HG03575 (cell line): Measurements from ENCODE around the gene SHC4.
A peak's percentile ranks its signal among the peaks of the same experiment; 100 is the strongest.
"Not testable (repeated sequence)": the region's sequence is repeated elsewhere in the genome, so short reads cannot be mapped to it uniquely, and the experiment has no call there.

Experiments
- ATAC-seq: cut with Tn5 transposase; IDR thresholded peaks from one replicate; pipeline ENCODE4 v1.9.1; 2021; ENCODE audit not compliant: unreplicated experiment, insufficient number of reproducible peaks, low FRiP score; ENCODE audit errors: extremely low read depth

Gene SHC4

DNA sequence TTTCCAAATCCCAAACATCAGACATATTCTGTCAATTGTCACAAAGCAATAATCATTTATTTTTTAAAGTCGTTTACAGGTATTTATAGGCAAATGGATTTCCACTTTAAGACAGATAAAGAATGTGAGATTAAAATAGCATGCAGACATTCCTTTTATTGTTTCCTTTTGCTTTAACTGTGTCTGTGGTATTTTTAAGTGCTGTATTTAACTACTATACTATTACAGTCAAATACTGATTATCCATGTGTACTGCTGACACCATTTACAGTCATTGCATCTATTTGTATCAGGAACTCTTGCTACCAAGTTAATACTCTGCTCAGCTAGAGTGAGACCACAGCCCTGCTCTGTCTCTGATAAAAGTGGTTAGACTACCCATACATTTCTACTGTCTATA is 140.0 kb downstream of the SHC4 start:
- ATAC-seq, result no peak

DNA sequence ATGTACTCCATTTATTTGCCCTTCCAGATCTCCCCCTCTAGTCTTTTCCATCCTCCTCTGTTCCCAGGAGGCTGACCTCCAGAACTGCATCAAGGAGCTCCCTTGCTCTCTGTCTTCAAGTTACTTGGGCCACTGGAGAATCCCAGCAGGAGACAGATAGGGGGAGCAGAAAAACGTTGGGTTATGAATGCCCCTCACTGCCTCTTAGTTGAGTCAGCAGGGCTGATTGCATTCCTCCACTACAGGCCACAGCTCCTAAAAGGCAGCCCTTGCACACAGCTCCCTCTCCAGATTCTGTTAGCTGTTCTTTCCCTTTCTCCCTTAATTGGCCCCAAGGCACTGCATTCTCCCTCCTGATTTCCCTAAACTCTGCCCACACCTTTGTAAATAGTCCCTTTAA is 140.5 kb downstream of the SHC4 start:
- ATAC-seq, result no peak

DNA sequence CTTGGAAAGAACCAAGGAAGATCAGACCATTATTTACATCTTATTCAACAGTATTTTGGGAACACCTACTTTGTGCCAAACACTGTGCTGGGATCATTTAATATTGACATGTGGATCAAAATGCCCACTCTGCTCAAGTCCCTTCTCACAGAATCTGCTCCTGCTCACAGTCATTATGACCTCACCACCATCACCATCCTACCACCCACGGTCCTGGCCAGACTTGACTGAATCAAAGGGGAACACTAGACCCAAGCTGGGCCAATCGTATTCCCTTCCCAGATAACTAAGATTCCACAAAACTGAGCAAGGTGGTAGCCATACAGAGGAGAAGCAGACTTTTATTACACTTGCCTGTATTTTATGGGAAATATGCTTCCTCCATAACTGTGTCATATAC is 149.4 kb downstream of the SHC4 start:
- ATAC-seq, result no peak

DNA sequence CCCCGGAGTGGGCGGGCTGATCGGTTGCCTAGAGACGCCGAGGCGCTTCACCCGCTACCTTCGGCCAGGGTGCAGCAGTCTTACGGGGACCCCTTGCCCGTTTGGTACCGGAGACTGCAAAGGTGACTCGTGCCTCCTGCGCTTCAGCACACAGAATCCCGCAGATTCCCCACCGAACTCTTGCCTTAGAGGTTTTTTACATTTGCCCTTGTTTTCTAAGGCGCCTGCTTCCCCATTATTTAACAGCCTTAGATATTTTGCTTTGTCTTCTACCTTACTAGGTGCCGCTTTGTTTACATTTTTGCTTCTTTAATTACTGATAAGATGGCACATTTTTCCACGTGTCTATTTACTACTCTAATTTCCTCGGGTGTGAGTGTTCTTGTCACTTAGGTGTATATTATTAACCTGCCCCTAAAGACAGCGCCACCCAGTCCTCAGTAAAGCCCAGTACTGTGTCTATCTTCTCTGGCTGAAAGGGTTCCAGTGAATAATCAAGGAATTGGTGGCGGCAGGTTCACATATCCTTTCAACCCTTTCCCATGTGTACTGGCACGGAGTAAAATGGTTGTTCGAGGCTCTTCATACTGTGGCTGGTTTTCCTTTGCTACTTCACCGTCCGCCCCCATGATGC is 152.3 kb downstream of the SHC4 start:
- ATAC-seq, result no peak

DNA sequence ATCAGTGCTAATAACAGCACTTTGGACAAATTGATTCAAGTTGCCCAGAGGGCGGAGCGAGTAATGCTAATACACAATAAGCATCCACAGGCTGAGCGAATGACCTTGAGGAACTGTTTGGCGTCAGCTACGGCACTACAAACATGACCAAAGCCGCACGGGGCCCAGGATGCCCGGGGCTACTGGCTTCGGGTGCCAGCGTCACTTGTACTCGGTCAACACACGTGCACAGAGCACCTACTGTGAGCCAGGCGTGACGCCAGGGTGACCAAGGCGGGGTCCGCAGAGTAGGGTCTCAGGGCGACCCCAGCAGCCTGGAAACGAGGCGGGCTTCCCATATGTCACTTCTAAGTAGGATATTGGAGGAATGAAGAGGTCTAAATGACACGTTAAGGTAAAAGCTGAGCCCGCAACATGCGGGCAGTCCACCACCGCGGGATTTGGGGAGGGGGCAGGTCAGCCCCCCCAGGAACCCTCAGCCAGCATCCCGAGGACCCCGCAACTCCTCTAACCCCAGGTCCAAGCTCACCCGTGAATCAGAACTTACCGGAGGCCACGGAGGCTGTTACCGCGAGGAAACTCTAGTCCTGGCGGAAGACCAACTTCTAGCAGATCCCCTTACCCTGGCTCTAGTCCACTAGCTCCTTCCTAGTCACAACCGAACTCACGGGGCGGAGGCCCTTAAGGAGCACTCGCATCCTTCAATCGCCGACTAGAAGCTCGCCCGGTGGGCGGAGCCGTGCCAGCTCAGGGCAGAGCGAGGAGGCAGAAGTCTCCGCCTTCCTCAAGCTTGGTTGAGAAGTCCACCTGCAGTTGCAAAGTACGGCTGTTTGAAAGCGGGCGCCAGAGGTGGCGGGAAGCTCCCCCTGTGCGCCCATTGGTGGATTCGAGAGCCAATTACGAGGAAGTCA is 153.1 kb downstream of the SHC4 start, which contains the start of gene CEP152:
CEP152 (minus strand) TSS at position 656 of the 911 bp plus-strand sequence. CDS start 5,420 bp downstream, outside the sequence.
- ATAC-seq, result peak; percentile 98

DNA sequence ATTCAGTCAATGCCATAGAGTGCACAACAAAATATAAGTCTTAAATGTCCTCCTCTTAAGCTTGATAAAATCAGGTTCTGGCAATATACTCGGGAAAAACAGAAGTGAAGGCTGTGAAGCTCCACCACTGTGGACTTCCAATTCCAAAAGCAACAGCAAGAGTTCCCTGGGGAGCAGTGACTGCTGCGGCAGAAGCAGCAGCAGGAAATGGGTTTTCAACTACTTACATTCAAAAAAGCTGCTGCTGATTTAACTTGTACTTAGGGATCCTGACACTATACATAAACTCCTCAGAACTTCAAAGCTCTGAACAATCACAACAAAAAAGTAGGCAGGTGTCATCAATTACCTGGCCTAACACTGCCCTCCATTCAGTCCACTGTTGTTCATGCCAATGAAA is 157.6 kb downstream of the SHC4 start:
- ATAC-seq, result no peak

DNA sequence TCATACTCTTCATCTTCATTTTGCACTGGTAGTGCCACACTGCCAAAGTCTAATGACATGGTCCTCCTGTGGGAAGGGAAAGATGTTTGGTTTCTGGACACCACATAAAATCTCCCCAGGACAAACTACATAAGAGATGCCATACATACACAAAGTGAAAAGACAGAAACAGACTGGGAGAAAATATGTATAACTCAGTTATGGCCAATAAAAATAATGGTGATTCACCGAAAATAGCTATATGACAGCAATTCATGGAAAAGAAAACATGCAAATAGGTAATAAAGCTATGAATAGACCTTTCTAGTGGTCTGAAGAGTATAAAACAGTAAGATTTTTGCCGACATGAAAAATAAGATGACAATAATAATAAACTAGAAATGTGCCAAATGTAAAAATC is 158.1 kb downstream of the SHC4 start:
- ATAC-seq, result no peak

DNA sequence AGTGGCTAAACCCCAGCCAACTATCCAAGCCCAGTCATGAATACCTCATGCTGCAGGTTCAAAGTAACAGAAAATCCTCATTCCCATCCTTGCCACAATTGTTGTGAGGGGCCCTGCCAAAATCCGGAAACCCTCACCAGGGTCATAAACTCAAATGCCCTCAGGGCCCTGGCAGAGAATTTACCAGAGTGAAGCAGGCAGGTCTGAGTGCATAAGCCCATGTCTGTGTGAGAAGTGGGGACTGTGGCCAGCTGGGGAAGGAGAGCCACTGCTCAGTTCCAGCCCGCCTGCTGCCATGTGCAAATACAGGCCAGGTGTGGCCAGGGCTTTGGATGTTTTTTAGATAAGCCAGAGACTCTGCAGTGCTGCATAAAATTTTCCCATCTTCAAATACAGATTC is 159.8 kb downstream of the SHC4 start:
- ATAC-seq, result no peak

DNA sequence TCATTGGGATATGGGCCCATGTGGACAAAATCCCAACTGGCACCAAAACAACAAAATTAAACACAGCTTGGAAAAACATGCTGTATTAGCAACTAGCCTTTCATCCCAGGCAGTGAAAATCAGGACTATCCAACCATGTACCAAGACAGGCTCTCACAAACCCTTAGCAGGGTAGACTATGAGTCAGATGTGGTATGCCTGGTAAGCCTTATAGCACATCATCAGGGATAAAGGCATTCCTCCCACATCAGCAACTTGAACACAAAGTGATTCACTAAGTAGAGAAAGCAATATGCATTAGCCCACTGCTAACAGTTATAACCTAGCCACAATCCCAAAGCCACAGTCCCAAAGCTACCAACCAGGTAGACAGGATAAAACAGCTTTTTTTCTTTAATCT is 160.9 kb downstream of the SHC4 start:
- ATAC-seq, result no peak

DNA sequence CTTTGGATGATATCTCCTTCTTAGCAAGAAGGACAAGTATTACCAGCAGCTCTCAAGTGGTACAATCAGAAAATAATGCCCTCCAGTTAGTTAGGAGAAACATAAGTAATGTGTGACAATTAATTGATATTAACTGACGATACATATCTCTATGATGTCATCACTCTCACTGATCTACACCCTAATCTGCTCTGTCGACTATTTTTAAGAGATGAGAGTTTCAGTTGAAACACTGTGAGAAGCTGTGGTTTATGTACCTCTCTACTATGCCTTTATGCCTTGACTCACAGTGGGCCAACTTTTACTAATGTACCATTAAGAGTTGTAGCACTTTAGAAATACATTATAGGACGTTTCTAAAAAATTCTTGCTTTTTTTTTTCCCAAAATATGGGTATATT is 161.5 kb downstream of the SHC4 start:
- ATAC-seq, result no peak

DNA sequence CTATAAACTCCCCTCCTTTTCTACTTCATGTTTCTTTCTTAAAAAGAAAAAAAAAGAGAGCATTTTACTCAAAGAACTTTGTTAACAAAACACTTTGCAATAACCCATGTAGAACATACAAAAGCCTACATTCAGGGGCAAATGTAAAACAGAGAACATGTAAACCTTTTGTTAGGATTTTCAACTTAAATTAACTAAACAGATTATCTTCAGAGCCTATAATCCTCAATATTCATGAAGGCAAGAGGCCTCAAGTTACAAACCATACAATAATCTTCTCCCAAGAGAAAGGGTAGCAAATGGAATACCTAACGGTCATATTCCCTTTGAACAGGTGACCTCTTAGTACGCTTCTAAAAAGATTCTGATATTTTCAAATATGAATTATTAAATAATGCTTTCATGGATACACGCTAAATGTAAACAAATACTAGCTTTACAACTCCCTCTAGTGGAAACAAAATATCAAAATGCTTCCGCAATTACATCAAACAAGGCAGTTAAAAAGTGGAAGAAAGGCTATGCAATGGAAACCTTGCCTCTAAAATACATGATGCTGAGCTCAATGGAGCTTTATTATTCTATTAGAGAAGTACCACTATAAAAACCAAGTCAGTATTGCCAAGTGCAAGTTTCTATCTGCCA is 162.8 kb downstream of the SHC4 start:
- no peak for ATAC-seq

DNA sequence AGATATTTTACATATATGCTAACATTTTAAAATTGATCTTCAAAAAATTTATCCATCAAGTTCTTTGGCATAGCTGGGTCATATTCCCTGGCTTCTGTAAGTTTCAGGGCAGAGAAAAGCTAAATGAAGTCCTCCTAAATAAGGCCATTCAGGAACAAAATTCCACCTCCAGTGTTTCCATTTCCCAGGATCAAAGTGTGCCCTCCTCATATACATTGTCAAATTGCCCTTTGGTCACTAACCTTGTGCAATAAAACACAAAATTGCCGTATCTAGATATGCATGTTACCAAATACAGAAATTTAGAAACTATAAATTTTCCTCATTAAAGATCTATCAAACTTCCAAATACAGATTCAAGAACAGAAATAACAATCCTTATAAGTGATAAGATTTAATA is 163.5 kb downstream of the SHC4 start:
- no peak for ATAC-seq

DNA sequence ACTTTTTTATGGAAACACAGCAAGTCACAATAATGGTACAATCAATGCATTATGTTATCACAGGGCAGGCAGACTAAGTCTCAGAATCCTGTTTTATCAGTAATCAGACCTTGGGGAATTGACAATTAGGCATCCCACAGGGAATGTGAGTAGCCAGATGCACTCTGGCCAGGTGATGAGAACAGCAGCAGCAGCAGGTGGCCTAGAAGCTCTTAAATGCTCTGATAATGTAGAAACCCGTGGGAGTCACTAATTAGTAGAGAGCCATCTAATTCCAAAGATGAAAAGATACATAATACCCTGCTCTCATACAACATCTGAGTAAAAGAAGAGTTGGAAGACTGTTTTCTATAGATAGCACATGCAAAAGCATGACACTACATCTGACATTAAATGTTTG is 165.4 kb downstream of the SHC4 start:
- no peak for ATAC-seq

DNA sequence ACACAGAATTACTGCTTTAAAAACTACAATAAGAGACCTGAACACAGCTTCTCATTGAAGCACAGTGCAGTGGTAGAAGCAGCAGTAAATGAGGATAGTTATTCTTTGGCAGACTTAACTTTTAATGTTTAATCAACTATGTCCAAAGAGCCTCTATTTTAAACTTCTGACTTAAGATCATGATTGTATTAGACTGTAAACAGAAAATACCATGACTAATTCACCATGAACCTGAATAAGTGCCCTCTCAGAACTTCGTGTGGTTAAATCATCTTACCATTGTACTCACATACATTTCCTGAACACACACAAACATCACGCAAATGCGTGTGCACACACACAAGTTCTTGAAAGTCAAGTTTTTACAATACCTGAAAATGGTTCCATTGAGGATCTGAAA is 166.8 kb downstream of the SHC4 start:
- no peak for ATAC-seq

DNA sequence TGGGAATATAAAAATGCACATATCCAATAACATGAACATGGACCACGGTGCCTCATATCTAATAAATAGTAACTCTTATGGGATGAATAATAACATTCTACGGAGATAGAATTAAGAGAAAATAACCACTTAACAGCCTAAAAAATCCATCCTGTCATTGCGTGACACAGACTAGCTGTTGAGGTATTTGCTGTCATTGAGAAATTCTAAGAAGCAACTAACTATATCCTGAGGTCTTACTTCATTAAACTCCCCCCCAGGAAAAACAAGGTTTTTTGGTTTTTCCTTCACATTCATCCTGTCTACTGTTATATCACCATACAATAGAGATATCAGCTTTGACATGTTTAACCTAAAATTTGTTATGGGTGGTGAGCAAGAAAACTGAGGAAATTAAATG is 167.2 kb downstream of the SHC4 start:
- ATAC-seq, result no peak

DNA sequence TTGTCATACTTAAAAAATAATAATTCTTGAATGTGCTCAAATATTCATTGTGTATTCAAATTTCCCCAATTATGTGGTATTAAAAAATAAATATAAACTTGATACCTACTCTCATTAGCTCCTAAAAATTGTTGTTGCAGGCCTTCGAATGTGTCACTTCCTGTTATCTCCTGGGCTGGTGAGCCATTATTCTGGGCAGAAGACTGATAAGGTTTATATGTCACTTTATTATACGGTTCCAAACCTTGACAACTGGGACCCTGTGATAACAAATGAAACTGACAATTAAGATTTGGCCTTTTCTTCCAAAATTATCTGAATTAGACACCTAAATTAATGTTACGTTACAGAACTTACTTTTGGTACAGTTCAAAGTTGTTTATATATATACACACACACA is 167.8 kb downstream of the SHC4 start:
- no peak for ATAC-seq

DNA sequence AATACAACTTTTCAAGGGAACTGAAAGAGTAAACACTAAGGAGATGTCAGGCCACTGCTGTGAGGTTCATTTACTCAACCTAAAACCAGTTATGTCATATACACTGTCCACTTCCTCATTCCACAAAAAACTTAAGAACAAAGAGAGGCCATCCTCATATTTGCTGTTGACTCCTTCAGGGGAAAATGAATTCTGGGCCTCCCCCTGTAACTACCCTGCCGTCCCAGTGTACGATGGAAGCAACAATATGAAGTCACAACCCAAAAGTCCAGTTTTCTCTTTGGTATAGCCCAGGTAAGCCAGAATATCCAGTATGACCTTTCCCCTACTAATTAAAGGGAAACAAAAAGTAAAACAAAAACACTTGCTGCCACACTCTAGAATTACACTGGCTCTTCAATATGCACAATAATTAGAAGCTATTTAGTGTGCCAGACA is 169.0 kb downstream of the SHC4 start:
- peak; percentile 63 for ATAC-seq

DNA sequence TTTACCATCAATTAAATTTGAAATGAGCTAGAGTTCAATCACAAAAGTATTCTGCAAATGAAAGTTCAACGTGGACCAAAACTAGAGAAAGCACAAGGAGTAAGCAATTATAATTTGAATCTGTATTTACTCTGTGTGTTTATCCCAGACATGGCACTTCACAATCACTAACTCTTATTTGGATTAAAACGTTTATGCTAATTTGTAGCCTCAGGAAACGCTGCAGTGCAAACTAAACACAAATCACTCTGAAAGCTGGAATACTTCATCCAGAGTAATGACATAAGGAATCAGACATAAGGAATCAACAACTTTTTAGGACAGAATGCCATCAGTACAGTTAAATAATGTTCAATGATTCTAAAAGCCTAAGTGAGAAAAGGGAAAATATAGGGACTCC is 171.3 kb downstream of the SHC4 start:
- ATAC-seq, result no peak

DNA sequence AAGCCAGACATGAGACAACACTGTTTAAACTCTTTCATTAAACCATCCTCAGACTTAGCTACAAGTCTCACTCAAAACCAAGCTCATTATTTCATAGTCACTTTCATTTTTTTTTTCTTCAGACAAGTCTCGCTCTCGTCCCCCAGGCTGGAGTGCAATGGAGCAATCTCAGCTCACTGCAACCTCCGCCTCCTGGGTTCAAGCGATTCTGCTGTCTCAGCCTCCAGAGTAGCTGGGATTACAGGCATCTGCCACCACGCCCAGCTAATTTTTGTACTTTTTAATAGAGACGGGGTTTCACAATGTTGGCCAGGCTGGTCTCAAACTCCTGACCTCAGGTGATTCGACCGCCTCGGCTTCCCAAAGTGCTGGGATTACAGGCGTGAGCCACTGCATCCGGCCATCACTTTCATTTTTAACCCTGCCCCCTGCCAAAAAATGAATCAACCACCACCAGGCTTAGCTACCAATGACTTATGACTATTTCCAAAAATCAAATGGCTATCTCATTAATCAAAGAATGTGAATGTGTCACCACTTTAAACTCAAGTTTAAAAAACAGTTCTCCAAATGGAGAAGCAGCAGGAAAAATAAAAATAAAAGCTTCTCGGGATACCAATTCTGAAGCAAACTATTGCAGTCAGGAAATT is 173.1 kb downstream of the SHC4 start:
- not testable (repeated sequence) for ATAC-seq
